NCI-H2107 (cell line): ENCODE data around the gene NOTCH1.

Source experiments
- DNase-seq: peaks from one replicate; lab custom pipeline; 2025; lab: John Stamatoyannopoulos, UW

NOTCH1 gene

GRCh38 chr9:136531904-136532798 lies 13.7 kb downstream of the NOTCH1 start:
- no peak for DNase-seq

- no peak for DNase-seq
These were observed 14.5 kb downstream of the NOTCH1 start for GRCh38 chr9:136531186-136531903.

- no peak for DNase-seq
These were observed 15.3 kb downstream of the NOTCH1 start for GRCh38 chr9:136530461-136531089.

GRCh38 chr9:136529516-136530460 lies 16.1 kb downstream of the NOTCH1 start:
- no peak for DNase-seq

- DNase-seq = no peak
These were observed 17.0 kb downstream of the NOTCH1 start for GRCh38 chr9:136528716-136529341.

GRCh38 chr9:136527721-136528710 lies 17.8 kb downstream of the NOTCH1 start:
- DNase-seq = peak; percentile 63

- DNase-seq = no peak
These were observed 18.7 kb downstream of the NOTCH1 start for GRCh38 chr9:136527131-136527530.

GRCh38 chr9:136526625-136527066 lies 19.2 kb downstream of the NOTCH1 start:
- DNase-seq = peak; percentile 79

GRCh38 chr9:136525841-136526499 lies 19.9 kb downstream of the NOTCH1 start:
- DNase-seq = no peak

- DNase-seq = no peak
These were observed 20.6 kb downstream of the NOTCH1 start for GRCh38 chr9:136525207-136525606.

GRCh38 chr9:136522314-136523237 lies 23.3 kb downstream of the NOTCH1 start:
- DNase-seq = no peak

GRCh38 chr9:136521537-136521936 lies 24.3 kb downstream of the NOTCH1 start:
- DNase-seq = no peak

- no peak for DNase-seq
These were observed 25.8 kb downstream of the NOTCH1 start for GRCh38 chr9:136520053-136520540.

GRCh38 chr9:136519263-136520052 lies 26.4 kb downstream of the NOTCH1 start:
- DNase-seq = no peak

- no peak for DNase-seq
These were observed 27.2 kb downstream of the NOTCH1 start for GRCh38 chr9:136518623-136519022.

- no peak for DNase-seq
These were observed 27.9 kb downstream of the NOTCH1 start for GRCh38 chr9:136517950-136518349.
